Erythroblast (primary cell): ENCODE data around the gene IRF3.
"Not testable (repeated sequence)": the region's sequence is repeated elsewhere in the genome, so short reads cannot be mapped to it uniquely, and the experiment has no call there.

ENCODE experiments used
- DNase-seq, 2 experiments: peaks; one replicate each; lab custom pipeline; 2025; lab: John Stamatoyannopoulos, UW
- GATA1 ChIP-seq: IDR thresholded peaks from 2 replicates; pipeline ENCODE4 v1.6.1; 2011; ENCODE audit warnings: low read depth, mild to moderate bottlenecking, control low read depth, low read length, moderate library complexity
- POLR2A ChIP-seq: IDR thresholded peaks from 2 replicates; pipeline ENCODE4 v1.6.1; 2011; ENCODE audit warnings: mild to moderate bottlenecking, low read length

Gene IRF3

GRCh38 chr19:49637821-49638738 is 27.6 kb downstream of the IRF3 start:
- DNase-seq, result peak in 1 of 2 experiments; percentile 51
- TF ChIP-seq GATA1, result no peak
- TF ChIP-seq POLR2A, result no peak

GRCh38 chr19:49636233-49636932 is 29.3 kb downstream of the IRF3 start:
- TF ChIP-seq GATA1 (no peak), POLR2A (no peak)
- no peak for DNase-seq

- DNase-seq, result no peak
- TF ChIP-seq POLR2A (no peak), GATA1 (no peak)
Measured at GRCh38 chr19:49635530-49636232, 30.0 kb downstream of the IRF3 start.

- not testable (repeated sequence) for DNase-seq
Measured at GRCh38 chr19:49633273-49633672, 32.4 kb downstream of the IRF3 start.

- TF ChIP-seq POLR2A, result no peak
- TF ChIP-seq GATA1, result no peak
- DNase-seq, result no peak
Measured at GRCh38 chr19:49632576-49632975, 33.1 kb downstream of the IRF3 start.

- no peak for DNase-seq
- TF ChIP-seq GATA1 (no peak), POLR2A (no peak)
Measured at GRCh38 chr19:49631610-49632192, 34.0 kb downstream of the IRF3 start.

- TF ChIP-seq GATA1 (no peak), POLR2A (no peak)
- no peak for DNase-seq
Measured at GRCh38 chr19:49631014-49631588, 34.6 kb downstream of the IRF3 start.

GRCh38 chr19:49629659-49630058 is 36.0 kb downstream of the IRF3 start:
- DNase-seq, result no peak
- TF ChIP-seq POLR2A (no peak), GATA1 (no peak)

- no peak for DNase-seq
- TF ChIP-seq POLR2A (no peak), GATA1 (no peak)
Measured at GRCh38 chr19:49626226-49626625, 39.4 kb downstream of the IRF3 start.

- DNase-seq, result no peak
- no peak for TF ChIP-seq GATA1
- no peak for TF ChIP-seq POLR2A
Measured at GRCh38 chr19:49624967-49625910, 40.4 kb downstream of the IRF3 start.

- not testable (repeated sequence) for DNase-seq
Measured at GRCh38 chr19:49617860-49618259, 47.8 kb downstream of the IRF3 start.

- TF ChIP-seq POLR2A (no peak), GATA1 (no peak)
- no peak for DNase-seq
Measured at GRCh38 chr19:49616945-49617344, 48.7 kb downstream of the IRF3 start.

GRCh38 chr19:49616532-49616931 is 49.1 kb downstream of the IRF3 start:
- no peak for TF ChIP-seq POLR2A
- no peak for TF ChIP-seq GATA1

More at GRCh38 chr19:49616532-49616931, 49.1 kb downstream of the IRF3 start:
- no peak for DNase-seq
